ENCODE results near the gene NDUFA7. TPM values are rescaled to one million over a fixed set of nuclear protein-coding genes. Genes with fewer than 3 reads are reported as not detected.
"Not testable (repeated sequence)": the region's sequence is repeated elsewhere in the genome, so short reads cannot be mapped to it uniquely, and the experiment has no call there.

Gene NDUFA7
- total RNA-seq, 1 donor from 2014 or later, result 39.9 TPM

DNA sequence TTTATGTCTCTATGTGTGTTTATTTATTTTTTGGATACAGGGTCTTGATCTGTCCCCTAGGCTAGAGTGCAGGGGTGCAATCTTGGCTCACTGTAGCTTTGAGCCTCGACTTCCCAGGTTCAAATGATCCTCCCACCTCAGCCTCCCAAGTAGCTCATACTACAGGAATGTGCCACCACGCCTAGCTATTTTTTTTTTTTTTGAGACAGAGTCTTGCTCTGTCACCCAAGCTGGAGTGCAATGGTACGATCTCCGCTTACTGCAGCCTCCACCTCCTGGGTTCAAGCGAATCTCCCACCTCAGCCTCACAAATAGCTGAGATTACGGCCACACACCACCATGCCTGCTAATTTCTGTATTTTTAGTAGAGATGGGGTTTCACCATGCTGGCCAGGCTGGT lies 37.8 kb upstream of the NDUFA7 start:
- H3K4me3 Mint-ChIP-seq (ENCODE audit: unreplicated experiment), result no peak overlapping the region

DNA sequence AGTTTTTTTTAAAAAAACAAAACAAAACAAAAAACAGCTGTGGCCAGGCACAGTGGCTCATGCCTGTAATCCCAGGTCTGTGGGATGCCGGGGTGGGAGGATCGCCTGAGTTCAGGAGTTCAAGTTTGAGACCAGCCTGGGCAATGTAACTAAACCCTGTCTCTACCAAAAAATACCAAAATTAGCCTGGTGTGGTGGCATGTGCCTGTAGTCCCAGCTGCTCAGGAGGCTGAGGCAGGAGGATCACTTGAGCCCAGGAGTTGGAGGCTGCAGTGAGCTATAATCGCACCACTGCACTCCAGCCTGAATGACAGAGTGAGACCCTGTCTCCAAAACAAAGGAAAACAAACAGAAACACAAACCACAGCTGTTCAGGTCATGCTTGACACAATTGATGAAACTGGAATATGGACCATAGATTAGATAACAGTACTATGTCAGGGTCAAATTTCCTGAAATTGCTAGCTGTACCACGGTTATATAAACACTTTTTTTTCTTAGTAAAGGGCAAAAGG lies 35.9 kb upstream of the NDUFA7 start:
- DNase-seq (ENCODE audit: low spot score), result no peak
- Mint-ChIP-seq H3K36me3 (ENCODE audit: low read depth, unreplicated experiment) (peaks cover 8% of the 10 kb centered on the region), H3K9me3 (ENCODE audit: unreplicated experiment) (no peaks in the 10 kb centered on the region), H3K4me3 (ENCODE audit: unreplicated experiment) (no peak overlapping the region), H3K27ac (ENCODE audit: unreplicated experiment) (peak overlapping the region; percentile 30), H3K27me3 (ENCODE audit: unreplicated experiment) (peaks cover 2% of the 10 kb centered on the region), H3K4me1 (ENCODE audit: unreplicated experiment) (peaks cover 8% of the 10 kb centered on the region)
- TF ChIP-seq, protein P1, sequence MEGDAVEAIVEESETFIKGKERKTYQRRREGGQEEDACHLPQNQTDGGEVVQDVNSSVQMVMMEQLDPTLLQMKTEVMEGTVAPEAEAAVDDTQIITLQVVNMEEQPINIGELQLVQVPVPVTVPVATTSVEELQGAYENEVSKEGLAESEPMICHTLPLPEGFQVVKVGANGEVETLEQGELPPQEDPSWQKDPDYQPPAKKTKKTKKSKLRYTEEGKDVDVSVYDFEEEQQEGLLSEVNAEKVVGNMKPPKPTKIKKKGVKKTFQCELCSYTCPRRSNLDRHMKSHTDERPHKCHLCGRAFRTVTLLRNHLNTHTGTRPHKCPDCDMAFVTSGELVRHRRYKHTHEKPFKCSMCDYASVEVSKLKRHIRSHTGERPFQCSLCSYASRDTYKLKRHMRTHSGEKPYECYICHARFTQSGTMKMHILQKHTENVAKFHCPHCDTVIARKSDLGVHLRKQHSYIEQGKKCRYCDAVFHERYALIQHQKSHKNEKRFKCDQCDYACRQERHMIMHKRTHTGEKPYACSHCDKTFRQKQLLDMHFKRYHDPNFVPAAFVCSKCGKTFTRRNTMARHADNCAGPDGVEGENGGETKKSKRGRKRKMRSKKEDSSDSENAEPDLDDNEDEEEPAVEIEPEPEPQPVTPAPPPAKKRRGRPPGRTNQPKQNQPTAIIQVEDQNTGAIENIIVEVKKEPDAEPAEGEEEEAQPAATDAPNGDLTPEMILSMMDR (IDR thresholded peaks at IDR 0.05; ENCODE audit: unreplicated experiment), result no peak

More for the DNA sequence above, 37.8 kb upstream of the NDUFA7 start:
- Mint-ChIP-seq H3K4me1 (ENCODE audit: unreplicated experiment) (peaks cover 12% of the 10 kb centered on the region), H3K36me3 (ENCODE audit: low read depth, unreplicated experiment) (peaks cover 8% of the 10 kb centered on the region), H3K9me3 (ENCODE audit: unreplicated experiment) (no peaks in the 10 kb centered on the region), H3K27ac (ENCODE audit: unreplicated experiment) (no peak overlapping the region), H3K27me3 (ENCODE audit: unreplicated experiment) (peaks cover 4% of the 10 kb centered on the region)
- DNase-seq (ENCODE audit: low spot score), result no peak
- TF ChIP-seq, protein P1 (IDR thresholded peaks at IDR 0.05; ENCODE audit: unreplicated experiment), result no peak

DNA sequence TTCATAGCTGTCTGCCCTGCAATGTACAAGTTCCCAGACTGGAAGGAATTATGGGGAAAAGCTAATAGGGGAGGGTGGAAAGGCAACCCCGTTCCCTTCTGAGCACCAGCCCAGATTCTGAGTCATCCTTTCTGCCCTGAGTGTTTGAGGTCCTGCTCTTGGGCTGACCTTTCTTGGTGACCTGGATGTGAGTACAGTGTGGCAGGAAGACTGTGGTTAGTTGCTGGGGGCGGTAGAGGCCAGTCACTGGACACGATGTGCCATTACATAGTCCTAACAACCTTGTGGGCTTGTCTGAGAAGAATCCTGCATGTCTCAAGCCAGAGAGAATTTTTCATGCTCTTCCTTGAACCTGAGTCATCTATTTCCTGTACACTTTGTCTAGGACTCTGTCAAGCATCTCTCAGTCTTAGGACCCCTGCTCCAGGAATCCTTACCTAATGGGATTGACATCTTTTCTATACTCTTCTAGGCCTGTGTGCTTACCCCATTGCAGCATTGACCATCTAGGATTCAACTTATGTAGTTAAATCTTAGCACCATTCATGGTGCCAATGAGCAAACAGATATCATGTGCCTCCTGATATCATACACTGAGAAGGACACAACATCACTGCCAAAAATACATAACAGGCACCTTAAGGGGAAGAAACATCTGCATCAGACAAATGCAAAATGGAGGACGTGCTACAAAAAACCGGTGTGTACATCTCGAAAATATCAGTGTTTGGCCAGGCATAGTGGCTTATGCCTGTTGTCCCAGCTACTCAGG lies 34.6 kb upstream of the NDUFA7 start:
- TF ChIP-seq, protein P1 (IDR thresholded peaks at IDR 0.05; ENCODE audit: unreplicated experiment), result no peak
- peaks cover 2% of the 10 kb centered on the region for H3K27me3 Mint-ChIP-seq (ENCODE audit: unreplicated experiment)
- DNase-seq (ENCODE audit: low spot score), result no peak
- H3K4me3 Mint-ChIP-seq (ENCODE audit: unreplicated experiment), result peak overlapping the region; percentile 1
- peaks cover 6% of the 10 kb centered on the region for H3K4me1 Mint-ChIP-seq (ENCODE audit: unreplicated experiment)
- H3K27ac Mint-ChIP-seq (ENCODE audit: unreplicated experiment), result peak overlapping the region; percentile 1
- H3K9me3 Mint-ChIP-seq (ENCODE audit: unreplicated experiment), result no peaks in the 10 kb centered on the region
- H3K36me3 Mint-ChIP-seq (ENCODE audit: low read depth, unreplicated experiment), result peaks cover 8% of the 10 kb centered on the region

DNA sequence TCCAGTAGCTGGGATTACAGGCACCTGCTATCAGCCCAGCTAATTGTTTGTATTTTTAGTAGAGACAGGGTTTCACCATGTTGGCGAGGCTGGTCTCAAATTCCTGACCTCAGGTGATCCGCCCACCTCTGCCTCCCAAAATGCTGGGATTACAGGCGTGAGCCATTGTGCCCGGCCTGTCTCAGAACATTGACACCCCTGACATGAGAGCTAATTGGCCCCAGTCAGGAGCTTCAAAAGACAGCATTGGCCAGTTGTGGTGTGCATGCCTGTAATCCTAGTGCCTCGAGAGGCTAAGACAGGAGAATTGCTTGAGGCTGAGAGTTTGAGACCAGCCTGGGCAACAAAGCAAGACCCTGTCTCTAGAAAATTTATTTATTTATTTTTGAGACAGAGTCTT lies 31.7 kb upstream of the NDUFA7 start:
- not testable (repeated sequence) for H3K27ac Mint-ChIP-seq (ENCODE audit: unreplicated experiment); H3K4me1 Mint-ChIP-seq (ENCODE audit: unreplicated experiment); H3K9me3 Mint-ChIP-seq (ENCODE audit: unreplicated experiment); DNase-seq (ENCODE audit: low spot score); H3K4me3 Mint-ChIP-seq (ENCODE audit: unreplicated experiment); H3K36me3 Mint-ChIP-seq (ENCODE audit: low read depth, unreplicated experiment); H3K27me3 Mint-ChIP-seq (ENCODE audit: unreplicated experiment)

DNA sequence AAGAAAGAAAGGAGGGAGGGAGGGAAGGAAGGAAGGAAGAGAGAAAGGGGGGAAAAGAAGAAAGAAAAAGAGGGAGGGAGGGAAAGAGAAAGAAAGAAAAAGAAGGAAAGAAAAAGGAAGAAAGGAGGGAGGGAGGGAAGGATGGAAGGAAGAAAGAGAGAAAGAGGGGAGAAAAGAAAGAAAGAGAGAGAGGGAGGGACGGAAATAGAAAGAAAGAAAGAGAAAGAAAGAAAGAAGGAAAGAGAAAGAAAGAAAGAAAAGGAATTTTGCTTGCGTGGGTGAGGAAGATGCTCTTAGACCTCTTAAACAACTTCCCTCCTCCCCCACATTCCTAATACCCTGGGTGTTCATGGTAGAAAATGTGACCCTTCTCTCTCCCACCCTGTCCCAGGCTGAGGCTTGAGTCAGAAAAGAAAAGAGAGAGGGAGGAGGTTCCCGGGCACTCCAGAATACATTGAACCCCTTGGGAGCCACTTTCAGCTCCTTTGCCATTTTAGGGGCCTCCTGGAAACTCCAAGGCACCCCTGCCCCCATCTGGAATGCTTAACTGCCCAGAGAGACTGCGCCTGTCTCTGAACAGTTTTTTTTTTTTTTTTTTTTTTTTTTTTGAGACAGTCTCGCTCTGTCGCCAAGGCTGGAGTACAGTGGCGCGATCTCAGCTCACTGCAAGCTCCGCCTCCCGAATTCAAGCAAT lies 31.1 kb upstream of the NDUFA7 start:
- no peak for DNase-seq (ENCODE audit: low spot score)
- TF ChIP-seq, protein P1 (IDR thresholded peaks at IDR 0.05; ENCODE audit: unreplicated experiment), result no peak
- Mint-ChIP-seq H3K9me3 (ENCODE audit: unreplicated experiment) (no peaks in the 10 kb centered on the region), H3K27ac (ENCODE audit: unreplicated experiment) (no peak overlapping the region), H3K36me3 (ENCODE audit: low read depth, unreplicated experiment) (peaks cover 8% of the 10 kb centered on the region), H3K27me3 (ENCODE audit: unreplicated experiment) (peaks cover 3% of the 10 kb centered on the region), H3K4me3 (ENCODE audit: unreplicated experiment) (no peak overlapping the region), H3K4me1 (ENCODE audit: unreplicated experiment) (peaks cover 8% of the 10 kb centered on the region)

DNA sequence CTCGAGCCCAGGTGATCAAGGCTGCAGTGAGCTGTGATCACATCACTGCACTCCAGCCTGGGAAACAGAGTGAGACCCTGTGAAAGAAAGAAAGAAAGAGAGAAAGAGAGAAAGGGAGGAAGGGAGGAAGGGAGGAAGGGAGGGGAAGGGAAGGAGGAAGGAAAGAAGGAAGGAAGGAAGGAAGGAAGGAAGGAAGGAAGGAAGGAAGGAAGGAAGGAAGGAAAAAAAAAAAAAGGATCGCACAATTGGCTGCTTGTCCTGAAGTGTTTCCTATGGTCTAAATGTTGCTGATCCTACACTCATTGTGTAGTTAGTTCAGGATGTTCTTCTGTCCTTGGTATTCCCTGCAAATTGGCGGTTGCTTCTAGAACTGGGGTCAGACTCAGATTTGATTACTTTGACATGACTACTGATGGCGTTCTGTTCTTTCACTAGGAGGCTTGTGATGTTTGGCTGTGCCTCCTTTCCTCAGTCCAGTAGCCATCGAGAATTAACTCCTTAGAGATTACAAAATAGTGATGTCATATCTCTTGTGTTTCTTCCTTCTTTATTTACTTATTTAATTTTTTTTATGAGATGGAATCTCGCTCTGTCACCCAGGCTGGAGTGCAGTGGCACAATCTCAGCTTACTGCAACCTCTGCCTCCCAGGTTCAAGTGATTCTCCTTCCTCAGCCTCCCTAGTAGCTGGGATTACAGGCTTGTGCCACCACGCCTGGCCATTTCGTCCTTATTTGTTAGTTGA lies 28.6 kb upstream of the NDUFA7 start:
- H3K27ac Mint-ChIP-seq (ENCODE audit: unreplicated experiment); H3K9me3 Mint-ChIP-seq (ENCODE audit: unreplicated experiment); H3K4me3 Mint-ChIP-seq (ENCODE audit: unreplicated experiment); DNase-seq (ENCODE audit: low spot score); H3K36me3 Mint-ChIP-seq (ENCODE audit: low read depth, unreplicated experiment); H3K27me3 Mint-ChIP-seq (ENCODE audit: unreplicated experiment); H3K4me1 Mint-ChIP-seq (ENCODE audit: unreplicated experiment): not testable (repeated sequence)

All from endothelial cell (in vitro differentiated cells).